ENCODE data around the gene OTOGL. TPM values are rescaled to one million over a fixed set of nuclear protein-coding genes. Genes with fewer than 3 reads are reported as not detected.

Gene OTOGL
- 0.08 and 0.12 TPM in 2 replicates for total RNA-seq (ENCODE audit: low replicate concordance)

GRCh38 chr12:80099259-80099658, at the start of gene OTOGL:
TSS of gene OTOGL (plus strand) at chr12:80099537. CDS start at chr12:80209432, 109,895 bp downstream.

Other genes starting within 250 kb of the OTOGL start
- 100 and 103 TPM in 2 replicates for gene PPP1R12A, start 164.4 kb upstream of the OTOGL start, total RNA-seq (ENCODE audit: low replicate concordance)